Measurements from ENCODE around the gene KLC3. TPM values are rescaled to one million over a fixed set of nuclear protein-coding genes. Genes with fewer than 3 reads are reported as not detected.

The KLC3 gene
- total and polyA plus RNA-seq, 2 of the 8 experiments (the other 6 are each of a cell fraction or from before 2014, with no cell fraction given): 1.3 to 2.8 TPM

DNA sequence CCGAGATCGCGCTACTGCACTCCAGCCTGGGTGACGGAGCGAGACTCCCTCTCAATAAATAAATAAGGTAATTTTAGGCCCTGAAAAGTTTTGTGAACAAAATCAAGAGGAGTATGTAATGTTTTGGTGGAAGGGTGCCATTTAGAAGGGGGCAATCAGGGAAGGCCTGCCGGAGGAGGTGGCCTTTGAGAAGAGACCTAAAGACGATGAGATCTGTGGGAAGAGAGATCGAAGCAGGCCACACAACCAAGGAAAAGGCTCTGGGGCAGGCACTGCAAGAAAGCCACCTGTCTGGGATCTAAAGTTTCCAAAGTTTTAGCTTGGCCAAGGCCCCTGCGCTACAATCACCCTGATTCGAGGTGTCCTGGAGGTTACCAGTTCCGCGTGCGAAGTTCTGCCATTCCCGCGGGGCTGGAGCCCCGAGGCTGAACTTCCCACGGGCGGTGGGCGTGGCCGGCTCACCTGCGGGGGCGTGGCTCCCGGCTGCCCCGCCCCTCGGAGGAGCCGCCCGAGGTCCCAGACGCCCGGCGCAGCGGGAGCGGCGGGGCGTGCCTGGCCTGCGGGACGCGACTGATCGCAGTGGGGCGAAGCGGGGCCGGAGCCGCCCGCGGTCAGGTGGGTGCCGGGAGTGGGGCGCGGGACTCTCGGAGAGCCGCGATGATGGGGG lies at the start of gene KLC3 (continued):
- TF ChIP-seq, protein P1, sequence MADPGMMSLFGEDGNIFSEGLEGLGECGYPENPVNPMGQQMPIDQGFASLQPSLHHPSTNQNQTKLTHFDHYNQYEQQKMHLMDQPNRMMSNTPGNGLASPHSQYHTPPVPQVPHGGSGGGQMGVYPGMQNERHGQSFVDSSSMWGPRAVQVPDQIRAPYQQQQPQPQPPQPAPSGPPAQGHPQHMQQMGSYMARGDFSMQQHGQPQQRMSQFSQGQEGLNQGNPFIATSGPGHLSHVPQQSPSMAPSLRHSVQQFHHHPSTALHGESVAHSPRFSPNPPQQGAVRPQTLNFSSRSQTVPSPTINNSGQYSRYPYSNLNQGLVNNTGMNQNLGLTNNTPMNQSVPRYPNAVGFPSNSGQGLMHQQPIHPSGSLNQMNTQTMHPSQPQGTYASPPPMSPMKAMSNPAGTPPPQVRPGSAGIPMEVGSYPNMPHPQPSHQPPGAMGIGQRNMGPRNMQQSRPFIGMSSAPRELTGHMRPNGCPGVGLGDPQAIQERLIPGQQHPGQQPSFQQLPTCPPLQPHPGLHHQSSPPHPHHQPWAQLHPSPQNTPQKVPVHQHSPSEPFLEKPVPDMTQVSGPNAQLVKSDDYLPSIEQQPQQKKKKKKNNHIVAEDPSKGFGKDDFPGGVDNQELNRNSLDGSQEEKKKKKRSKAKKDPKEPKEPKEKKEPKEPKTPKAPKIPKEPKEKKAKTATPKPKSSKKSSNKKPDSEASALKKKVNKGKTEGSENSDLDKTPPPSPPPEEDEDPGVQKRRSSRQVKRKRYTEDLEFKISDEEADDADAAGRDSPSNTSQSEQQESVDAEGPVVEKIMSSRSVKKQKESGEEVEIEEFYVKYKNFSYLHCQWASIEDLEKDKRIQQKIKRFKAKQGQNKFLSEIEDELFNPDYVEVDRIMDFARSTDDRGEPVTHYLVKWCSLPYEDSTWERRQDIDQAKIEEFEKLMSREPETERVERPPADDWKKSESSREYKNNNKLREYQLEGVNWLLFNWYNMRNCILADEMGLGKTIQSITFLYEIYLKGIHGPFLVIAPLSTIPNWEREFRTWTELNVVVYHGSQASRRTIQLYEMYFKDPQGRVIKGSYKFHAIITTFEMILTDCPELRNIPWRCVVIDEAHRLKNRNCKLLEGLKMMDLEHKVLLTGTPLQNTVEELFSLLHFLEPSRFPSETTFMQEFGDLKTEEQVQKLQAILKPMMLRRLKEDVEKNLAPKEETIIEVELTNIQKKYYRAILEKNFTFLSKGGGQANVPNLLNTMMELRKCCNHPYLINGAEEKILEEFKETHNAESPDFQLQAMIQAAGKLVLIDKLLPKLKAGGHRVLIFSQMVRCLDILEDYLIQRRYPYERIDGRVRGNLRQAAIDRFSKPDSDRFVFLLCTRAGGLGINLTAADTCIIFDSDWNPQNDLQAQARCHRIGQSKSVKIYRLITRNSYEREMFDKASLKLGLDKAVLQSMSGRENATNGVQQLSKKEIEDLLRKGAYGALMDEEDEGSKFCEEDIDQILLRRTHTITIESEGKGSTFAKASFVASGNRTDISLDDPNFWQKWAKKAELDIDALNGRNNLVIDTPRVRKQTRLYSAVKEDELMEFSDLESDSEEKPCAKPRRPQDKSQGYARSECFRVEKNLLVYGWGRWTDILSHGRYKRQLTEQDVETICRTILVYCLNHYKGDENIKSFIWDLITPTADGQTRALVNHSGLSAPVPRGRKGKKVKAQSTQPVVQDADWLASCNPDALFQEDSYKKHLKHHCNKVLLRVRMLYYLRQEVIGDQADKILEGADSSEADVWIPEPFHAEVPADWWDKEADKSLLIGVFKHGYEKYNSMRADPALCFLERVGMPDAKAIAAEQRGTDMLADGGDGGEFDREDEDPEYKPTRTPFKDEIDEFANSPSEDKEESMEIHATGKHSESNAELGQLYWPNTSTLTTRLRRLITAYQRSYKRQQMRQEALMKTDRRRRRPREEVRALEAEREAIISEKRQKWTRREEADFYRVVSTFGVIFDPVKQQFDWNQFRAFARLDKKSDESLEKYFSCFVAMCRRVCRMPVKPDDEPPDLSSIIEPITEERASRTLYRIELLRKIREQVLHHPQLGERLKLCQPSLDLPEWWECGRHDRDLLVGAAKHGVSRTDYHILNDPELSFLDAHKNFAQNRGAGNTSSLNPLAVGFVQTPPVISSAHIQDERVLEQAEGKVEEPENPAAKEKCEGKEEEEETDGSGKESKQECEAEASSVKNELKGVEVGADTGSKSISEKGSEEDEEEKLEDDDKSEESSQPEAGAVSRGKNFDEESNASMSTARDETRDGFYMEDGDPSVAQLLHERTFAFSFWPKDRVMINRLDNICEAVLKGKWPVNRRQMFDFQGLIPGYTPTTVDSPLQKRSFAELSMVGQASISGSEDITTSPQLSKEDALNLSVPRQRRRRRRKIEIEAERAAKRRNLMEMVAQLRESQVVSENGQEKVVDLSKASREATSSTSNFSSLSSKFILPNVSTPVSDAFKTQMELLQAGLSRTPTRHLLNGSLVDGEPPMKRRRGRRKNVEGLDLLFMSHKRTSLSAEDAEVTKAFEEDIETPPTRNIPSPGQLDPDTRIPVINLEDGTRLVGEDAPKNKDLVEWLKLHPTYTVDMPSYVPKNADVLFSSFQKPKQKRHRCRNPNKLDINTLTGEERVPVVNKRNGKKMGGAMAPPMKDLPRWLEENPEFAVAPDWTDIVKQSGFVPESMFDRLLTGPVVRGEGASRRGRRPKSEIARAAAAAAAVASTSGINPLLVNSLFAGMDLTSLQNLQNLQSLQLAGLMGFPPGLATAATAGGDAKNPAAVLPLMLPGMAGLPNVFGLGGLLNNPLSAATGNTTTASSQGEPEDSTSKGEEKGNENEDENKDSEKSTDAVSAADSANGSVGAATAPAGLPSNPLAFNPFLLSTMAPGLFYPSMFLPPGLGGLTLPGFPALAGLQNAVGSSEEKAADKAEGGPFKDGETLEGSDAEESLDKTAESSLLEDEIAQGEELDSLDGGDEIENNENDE (IDR thresholded peaks at IDR 0.05; ENCODE audit: insufficient replicate concordance, low read length): no peak
- TF ChIP-seq RAD21 (IDR thresholded peaks at IDR 0.05 in 1 of 2, conservative IDR thresholded peaks at IDR 0.05 in 1 of 2; ENCODE audit: low read depth in 2 of 2, low read length in 2 of 2): no peak
- peak; percentile 24; the same call in 1 of the 2 replicates for TF ChIP-seq PHF8 (conservative IDR thresholded peaks at IDR 0.05; ENCODE audit: low read depth, low read length)
- no peak for TF ChIP-seq BCL11A (IDR thresholded peaks at IDR 0.05; ENCODE audit: low read depth in 2 of 2, low read length in 2 of 2)
- TF ChIP-seq KDM5A (IDR thresholded peaks at IDR 0.05; ENCODE audit: low read length): no peak
- TF ChIP-seq CHD2 (IDR thresholded peaks at IDR 0.05; ENCODE audit: low read length): no peak
- TF ChIP-seq EGR1 (IDR thresholded peaks at IDR 0.05; ENCODE audit: borderline replicate concordance, low read depth, low read length): peak; percentile 46; the same call in 1 of the 2 replicates
- TF ChIP-seq NRF1 (IDR thresholded peaks at IDR 0.05; ENCODE audit: low read depth, low read length): no peak

All from H1 (cell line).